WTC11 (cell line): ENCODE measurements around the gene STK35. TPM values are rescaled to one million over a fixed set of nuclear protein-coding genes. Genes with fewer than 3 reads are reported as not detected.

ENCODE experiments used
- ATAC-seq: fragments of 200-7000 bp; cut with Tn5 transposase; 2 replicates; pipeline ENCODE4 v1.10.0; 2021; ENCODE audit warnings: mild to moderate bottlenecking, moderate library complexity
- CTCF ChIA-PET: fragments of 300-600 bp; sonication (Branson Sonifier 250); formaldehyde crosslinking; loops from one replicate; lab custom pipeline; 2021; ENCODE audit warnings: antibody characterized with exemption; lab: Charles Lee
- POLR2A ChIA-PET: fragments of 350-600 bp; sonication (Branson Sonifier 250); formaldehyde crosslinking; loops from one replicate; lab custom pipeline; 2021; ENCODE audit warnings: antibody characterized with exemption; lab: Charles Lee
- DNase-seq: peaks from one replicate; pipeline ENCODE4 v3.0.0; 2021; ENCODE audit warnings: low spot score
- H3K27ac Mint-ChIP-seq: 2 replicates; pipeline ENCODE4 v1.8.0; 2021; ENCODE audit warnings: mixed read lengths
- H3K27me3 Mint-ChIP-seq: 2 replicates; pipeline ENCODE4 v1.8.0; 2021; ENCODE audit warnings: low read depth, mild to moderate bottlenecking, moderate library complexity, mixed read lengths
- H3K36me3 Mint-ChIP-seq: 2 replicates; pipeline ENCODE4 v1.8.0; 2021; ENCODE audit warnings: mixed read lengths
- H3K4me1 Mint-ChIP-seq: 2 replicates; pipeline ENCODE4 v1.8.0; 2022; ENCODE audit warnings: mixed read lengths
- H3K4me3 Mint-ChIP-seq: 2 replicates; pipeline ENCODE4 v1.8.0; 2021; ENCODE audit warnings: mild to moderate bottlenecking, moderate library complexity, mixed read lengths
- H3K9me3 Mint-ChIP-seq: 2 replicates; pipeline ENCODE4 v1.8.0; 2021; ENCODE audit warnings: mixed read lengths
- AFF4 ChIP-seq: sonication (generic); formaldehyde crosslinking; IDR thresholded peaks from 2 replicates; pipeline ENCODE4 v1.8.1; 2023; ENCODE audit warnings: mild to moderate bottlenecking, missing genetic modification reagents, borderline replicate concordance
- ARID4B ChIP-seq: sonication (generic); formaldehyde crosslinking; IDR thresholded peaks from 2 replicates; pipeline ENCODE4 v1.8.0; 2023; ENCODE audit warnings: missing genetic modification reagents, mild to moderate bottlenecking, borderline replicate concordance
- CBFB ChIP-seq: sonication (generic); formaldehyde crosslinking; IDR thresholded peaks from 2 replicates; pipeline ENCODE4 v1.8.1; 2022; ENCODE audit warnings: mild to moderate bottlenecking, low read depth, missing genetic modification reagents
- CDX4 ChIP-seq: fragments of 250-450 bp; sonication (Bioruptor Pico); IDR thresholded peaks from 2 replicates; pipeline ENCODE4 v1.9.0; 2021; ENCODE audit warnings: moderate library complexity, mild to moderate bottlenecking, inconsistent platforms, borderline replicate concordance
- FOXJ3 ChIP-seq: sonication (generic); formaldehyde crosslinking; IDR thresholded peaks from 2 replicates; pipeline ENCODE4 v1.9.0; 2021; ENCODE audit warnings: missing genetic modification reagents, mild to moderate bottlenecking, borderline replicate concordance
- GABPB1 ChIP-seq: sonication (generic); formaldehyde crosslinking; IDR thresholded peaks from 2 replicates; pipeline ENCODE4 v1.8.1; 2023; ENCODE audit warnings: mild to moderate bottlenecking, missing genetic modification reagents
- IRF2 ChIP-seq: sonication (generic); formaldehyde crosslinking; IDR thresholded peaks from 2 replicates; pipeline ENCODE4 v1.8.0; 2022; ENCODE audit warnings: low read depth, missing genetic modification reagents, borderline replicate concordance
- MAX ChIP-seq: sonication (generic); formaldehyde crosslinking; IDR thresholded peaks from 2 replicates; pipeline ENCODE4 v1.8.0; 2022; ENCODE audit warnings: mild to moderate bottlenecking, missing genetic modification reagents
- MLX ChIP-seq: sonication (generic); formaldehyde crosslinking; IDR thresholded peaks from 2 replicates; pipeline ENCODE4 v1.8.1; 2023; ENCODE audit warnings: mild to moderate bottlenecking, missing genetic modification reagents, moderate library complexity
- MXD4 ChIP-seq: fragments of 250-450 bp; sonication (Bioruptor Pico); IDR thresholded peaks from 2 replicates; pipeline ENCODE4 v1.8.0; 2021; ENCODE audit warnings: mild to moderate bottlenecking, moderate library complexity, borderline replicate concordance
- NFATC4 ChIP-seq: fragments of 250-450 bp; sonication (Bioruptor Pico); IDR thresholded peaks from 2 replicates; pipeline ENCODE4 v1.9.0; 2021; ENCODE audit warnings: mild to moderate bottlenecking
- OVOL2 ChIP-seq: fragments of 250-450 bp; sonication (Bioruptor Pico); IDR thresholded peaks from 2 replicates; pipeline ENCODE4 v1.9.0; 2021; ENCODE audit warnings: mild to moderate bottlenecking, borderline replicate concordance
- PRRX2 ChIP-seq: fragments of 250-450 bp; sonication (Bioruptor Pico); IDR thresholded peaks from 2 replicates; pipeline ENCODE4 v1.8.0; 2021; ENCODE audit warnings: mild to moderate bottlenecking
- RORB ChIP-seq: fragments of 250-450 bp; sonication (Bioruptor Pico); IDR thresholded peaks from 2 replicates; pipeline ENCODE4 v1.9.0; 2021; ENCODE audit warnings: mild to moderate bottlenecking
- SMAD3 ChIP-seq: sonication (generic); formaldehyde crosslinking; IDR thresholded peaks from 2 replicates; pipeline ENCODE4 v1.8.0; 2022; ENCODE audit warnings: missing genetic modification reagents, mild to moderate bottlenecking, borderline replicate concordance
- TEAD4 ChIP-seq: sonication (generic); formaldehyde crosslinking; IDR thresholded peaks from 2 replicates; pipeline ENCODE4 v1.8.0; 2022; ENCODE audit warnings: mild to moderate bottlenecking, missing genetic modification reagents
- TP53 ChIP-seq: sonication (generic); formaldehyde crosslinking; IDR thresholded peaks from 2 replicates; pipeline ENCODE4 v1.8.1; 2023; ENCODE audit warnings: mild to moderate bottlenecking, missing genetic modification reagents
- ZNF281 ChIP-seq: sonication (generic); formaldehyde crosslinking; IDR thresholded peaks from 2 replicates; pipeline ENCODE4 v1.8.0; 2023; ENCODE audit warnings: mild to moderate bottlenecking, missing genetic modification reagents
- ZNF317 ChIP-seq: sonication (generic); formaldehyde crosslinking; IDR thresholded peaks from 2 replicates; pipeline ENCODE4 v1.8.1; 2023; ENCODE audit warnings: low read depth, mild to moderate bottlenecking, moderate library complexity, missing genetic modification reagents, borderline replicate concordance
- ZNF425 ChIP-seq: fragments of 250-450 bp; sonication (Bioruptor Pico); conservative IDR thresholded peaks from 2 replicates; pipeline ENCODE4 v1.9.0; 2021; ENCODE audit warnings: mild to moderate bottlenecking
- total RNA-seq: library from RNA; stranded (reverse); gene quantifications from 3 replicates; pipeline ENCODE4 v1.2.3, GENCODE V29; 2021

Gene STK35
- total RNA-seq, 1 experiment from 2014 or later, result 37.2 TPM

GRCh38 chr20:2054911-2055310 lies 46.7 kb upstream of the STK35 start:
- no peaks in the 10 kb centered on the region for H3K4me1 Mint-ChIP-seq
- H3K36me3 Mint-ChIP-seq, result no peaks in the 10 kb centered on the region
- H3K27ac Mint-ChIP-seq, result no peak overlapping the region
- ChIA-PET POLR2A (no interaction called here), CTCF (interaction anchor here (1.8 kb wide), 1 partner anchor 117 kb away, joined by 6 read pairs; no protein-coding TSS in a partner anchor)
- no peak for ATAC-seq
- H3K27me3 Mint-ChIP-seq, result peaks cover 20% of the 10 kb centered on the region
- peaks cover 30% of the 10 kb centered on the region for H3K9me3 Mint-ChIP-seq
- H3K4me3 Mint-ChIP-seq, result no peak overlapping the region
- no peak for DNase-seq
- no peak for TF ChIP-seq AFF4 (CRISPR knock-in tag)
- no peak for TF ChIP-seq IRF2 (CRISPR knock-in tag)
- no peak for TF ChIP-seq PRRX2 (CRISPR knock-in tag)
- TF ChIP-seq GABPB1 (CRISPR knock-in tag), result no peak
- TF ChIP-seq ZNF425 (CRISPR knock-in tag), result no peak
- TF ChIP-seq MLX (CRISPR knock-in tag), result no peak
- no peak for TF ChIP-seq MAX (CRISPR knock-in tag)
- no peak for TF ChIP-seq SMAD3
- TF ChIP-seq NFATC4 (CRISPR knock-in tag), result no peak
- TF ChIP-seq OVOL2 (CRISPR knock-in tag), result no peak
- no peak for TF ChIP-seq MXD4 (CRISPR knock-in tag)
- no peak for TF ChIP-seq ARID4B (CRISPR knock-in tag)
- no peak for TF ChIP-seq TEAD4
- no peak for TF ChIP-seq CBFB (CRISPR knock-in tag)
- TF ChIP-seq ZNF281 (CRISPR knock-in tag), result no peak
- no peak for TF ChIP-seq CDX4 (CRISPR knock-in tag)
- TF ChIP-seq ZNF317 (CRISPR knock-in tag), result no peak
- TF ChIP-seq FOXJ3 (CRISPR knock-in tag), result no peak
- no peak for TF ChIP-seq TP53 (CRISPR knock-in tag)
- TF ChIP-seq RORB (CRISPR knock-in tag), result no peak
